ENCODE data around the gene KHDC4. TPM values are rescaled to one million over a fixed set of nuclear protein-coding genes. Genes with fewer than 3 reads are reported as not detected.

Gene KHDC4
- total and polyA plus RNA-seq, 2 of the 4 experiments (the other 2 are of a cell fraction), result 28.0 to 29.9 TPM

DNA sequence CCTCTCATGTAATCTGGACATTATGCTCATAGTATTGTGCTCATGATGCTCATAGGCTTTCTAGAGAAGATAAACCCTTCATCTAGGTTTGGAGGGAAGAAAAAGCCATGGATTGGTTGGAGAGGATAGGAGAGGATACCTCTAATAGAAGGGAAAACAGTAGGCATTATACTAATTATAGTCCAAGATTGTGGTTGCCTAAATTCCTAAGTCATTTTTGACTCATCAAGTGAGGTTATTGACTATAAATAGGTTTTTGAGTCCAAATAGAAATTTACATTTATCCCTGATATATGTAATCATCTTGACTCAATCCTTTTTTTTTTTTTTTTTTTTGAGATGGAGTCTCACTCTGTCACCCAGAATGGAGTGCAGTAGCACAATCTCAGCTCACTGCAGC is 69.8 kb downstream of the KHDC4 start:
- H4K5ac ChIP-seq (ENCODE audit: low read depth, low read length), result no peak overlapping the region
- no peak for ATAC-seq (ENCODE audit: low read depth)
- H3K4ac ChIP-seq (ENCODE audit: low read depth, low read length), result no peak overlapping the region
- peaks cover 8% of the 10 kb centered on the region for H3K36me3 ChIP-seq (ENCODE audit: control insufficient read depth, insufficient read depth, low read length)
- dilution Hi-C loops (cut with HindIII; ENCODE audit: low sequenced_read_pairs, unreplicated experiment), result no loop called here
- H3K18ac ChIP-seq (ENCODE audit: low read depth, low read length), result no peak overlapping the region
- H3K9me1 ChIP-seq (ENCODE audit: insufficient read depth, low read length), result peaks cover 10% of the 10 kb centered on the region
- no peak overlapping the region for H2AK9ac ChIP-seq (replicated peaks; ENCODE audit: low read depth, low read length, poor library complexity)
- H2BK15ac ChIP-seq (ENCODE audit: low read depth, low read length), result no peak overlapping the region
- no peak overlapping the region for H4K91ac ChIP-seq (ENCODE audit: insufficient read depth, low read depth, low read length)
- no peak overlapping the region for H3K4me3 ChIP-seq (ENCODE audit: insufficient read depth, low read depth, low read length)
- DNase-seq, result peak; percentile 68
- TF ChIP-seq, protein P1, sequence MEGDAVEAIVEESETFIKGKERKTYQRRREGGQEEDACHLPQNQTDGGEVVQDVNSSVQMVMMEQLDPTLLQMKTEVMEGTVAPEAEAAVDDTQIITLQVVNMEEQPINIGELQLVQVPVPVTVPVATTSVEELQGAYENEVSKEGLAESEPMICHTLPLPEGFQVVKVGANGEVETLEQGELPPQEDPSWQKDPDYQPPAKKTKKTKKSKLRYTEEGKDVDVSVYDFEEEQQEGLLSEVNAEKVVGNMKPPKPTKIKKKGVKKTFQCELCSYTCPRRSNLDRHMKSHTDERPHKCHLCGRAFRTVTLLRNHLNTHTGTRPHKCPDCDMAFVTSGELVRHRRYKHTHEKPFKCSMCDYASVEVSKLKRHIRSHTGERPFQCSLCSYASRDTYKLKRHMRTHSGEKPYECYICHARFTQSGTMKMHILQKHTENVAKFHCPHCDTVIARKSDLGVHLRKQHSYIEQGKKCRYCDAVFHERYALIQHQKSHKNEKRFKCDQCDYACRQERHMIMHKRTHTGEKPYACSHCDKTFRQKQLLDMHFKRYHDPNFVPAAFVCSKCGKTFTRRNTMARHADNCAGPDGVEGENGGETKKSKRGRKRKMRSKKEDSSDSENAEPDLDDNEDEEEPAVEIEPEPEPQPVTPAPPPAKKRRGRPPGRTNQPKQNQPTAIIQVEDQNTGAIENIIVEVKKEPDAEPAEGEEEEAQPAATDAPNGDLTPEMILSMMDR (conservative IDR thresholded peaks at IDR 0.05; ENCODE audit: low read depth, low read length), result no peak
- no peak for TF ChIP-seq POLR2A (IDR thresholded peaks at IDR 0.05; ENCODE audit: low read depth, low read length)
- TF ChIP-seq RCOR1 (IDR thresholded peaks at IDR 0.05; ENCODE audit: insufficient replicate concordance, low read length), result no peak
- no peak overlapping the region for H3K27ac ChIP-seq (ENCODE audit: insufficient read depth, low read length)
- no peaks in the 10 kb centered on the region; the same call in 1 of the 2 replicates for H3K4me1 ChIP-seq (ENCODE audit: control insufficient read depth, insufficient read depth, low read length)
- no peak overlapping the region for H2AFZ ChIP-seq (replicated peaks; ENCODE audit: low read length, poor library complexity)
- in situ Hi-C loops (cut with MboI; ENCODE audit: low sequenced_read_pairs), result no loop called here
- H3K56ac ChIP-seq (ENCODE audit: extremely low read depth, insufficient read depth, low read length), result no peak overlapping the region
- H4K20me1 ChIP-seq (ENCODE audit: insufficient read depth, low read length), result no peaks in the 10 kb centered on the region; the same call in 1 of the 2 replicates
- H2AK5ac ChIP-seq (ENCODE audit: low read depth, low read length), result no peak overlapping the region
- POLR2A ChIA-PET (ENCODE audit: unreplicated experiment), result no interaction called here
- no peaks in the 10 kb centered on the region for H3K9me3 ChIP-seq (ENCODE audit: control insufficient read depth, insufficient read depth, low read length)
- peaks cover 13 to 64% of the 10 kb centered on the region in 2 experiments for H3K79me1 ChIP-seq (ENCODE audit: low read depth in 1 of 2, low read length in 2 of 2)
- H4K8ac ChIP-seq (ENCODE audit: low read depth in 2 of 2, low read length in 2 of 2), result no peak overlapping the region
- no peaks in the 10 kb centered on the region for H3K27me3 ChIP-seq (ENCODE audit: control insufficient read depth, insufficient read depth, low read length)
- no peak overlapping the region for H3K23ac ChIP-seq (ENCODE audit: low read depth, low read length)
- BruUV-seq (replicated peaks), result no TSS peak
- intact Hi-C loops (cut with micrococcal nuclease), result no loop called here
- no peak overlapping the region for H3K9ac ChIP-seq (ENCODE audit: low read depth, low read length)
- CTCF ChIA-PET, result interaction anchor here (1.2 kb wide), 1 partner anchor 21 kb away, joined by 3 read pairs; no protein-coding TSS in a partner anchor
- no peak overlapping the region for H2BK20ac ChIP-seq (ENCODE audit: low read depth, low read length)
- H2BK120ac ChIP-seq (ENCODE audit: low read depth, low read length), result no peak overlapping the region
- H2BK5ac ChIP-seq (ENCODE audit: low read depth, low read length, poor library complexity, severe bottlenecking), result no peak overlapping the region
- H3K14ac ChIP-seq (replicated peaks; ENCODE audit: low read depth, low read length), result no peak overlapping the region
- H3K4me2 ChIP-seq (ENCODE audit: low read depth, low read length), result no peak overlapping the region; the same call in 1 of the 2 replicates

Small RNA genes lying within 50 kb of the gene (microRNA-seq; reads per million reads assigned to microRNA genes)
- gene MIR6738 (ENCODE audit: insufficient read depth in 1 of 2, insufficient read length in 1 of 2, unreplicated experiment in 1 of 2) (0 to 1.0 reads per million in 2 experiments), gene RF00015 (ENCODE audit: insufficient read depth, insufficient read length) (not detected), gene SCARNA4 (ENCODE audit: insufficient read depth, insufficient read length) (not detected), gene SNORA80E (ENCODE audit: insufficient read depth, insufficient read length) (20.7 reads per million, percentile 55 among the genes with 10 or more reads in this experiment)

Small RNA genes lying within 50 kb of the gene (small RNA-seq; reads per million reads assigned to genes)
- gene MIR6738, result 0 reads per million in 5 experiments
- 0 reads per million in 5 experiments for gene RF00015
- gene SCARNA4, result 0 reads per million in 5 experiments
- gene SNORA80E, result 12.8 to 141 (median 30.7) reads per million in 5 experiments

Other genes with a start within 250 kb of the KHDC4 start
- gene YY1AP1, start 245.6 kb downstream of the KHDC4 start, total RNA-seq (2012; rRNA removed), result 26.4 and 31.5 TPM in 2 replicates
- 52.6 and 54.9 TPM in 2 replicates for gene YY1AP1, start 245.6 kb downstream of the KHDC4 start, polyA plus RNA-seq (2012; rRNA removed)
- 37.2 and 48.6 TPM in 2 replicates for gene DAP3, start 245.3 kb downstream of the KHDC4 start, total RNA-seq (2012; rRNA removed)
- 126 TPM in 2 replicates for gene DAP3, start 245.3 kb downstream of the KHDC4 start, polyA plus RNA-seq (2012; rRNA removed)
- 29.4 and 30.3 TPM in 2 replicates for gene GON4L, start 77.2 kb downstream of the KHDC4 start, total RNA-seq (2012; rRNA removed)
- gene GON4L, start 77.2 kb downstream of the KHDC4 start, polyA plus RNA-seq (2012; rRNA removed), result 19.2 and 21.2 TPM in 2 replicates
- gene SYT11, start 74.8 kb downstream of the KHDC4 start, total RNA-seq (2012; rRNA removed), result 37.8 and 43.7 TPM in 2 replicates
- gene SYT11, start 74.8 kb downstream of the KHDC4 start, polyA plus RNA-seq (2012; rRNA removed), result 22.9 TPM in 2 replicates
- gene RIT1, start 23.1 kb downstream of the KHDC4 start, total RNA-seq (2012; rRNA removed), result 46.8 and 52.2 TPM in 2 replicates
- gene RIT1, start 23.1 kb downstream of the KHDC4 start, polyA plus RNA-seq (2012; rRNA removed), result 26.2 and 29.6 TPM in 2 replicates
- gene RXFP4, start 7.2 kb upstream of the KHDC4 start, total RNA-seq (2012; rRNA removed), result not detected in 2 replicates
- not detected in 2 replicates for gene RXFP4, start 7.2 kb upstream of the KHDC4 start, polyA plus RNA-seq (2012; rRNA removed)
- gene ARHGEF2, start 44.1 kb upstream of the KHDC4 start, total RNA-seq (2012; rRNA removed), result 81.4 and 91.8 TPM in 2 replicates
- gene ARHGEF2, start 44.1 kb upstream of the KHDC4 start, polyA plus RNA-seq (2012; rRNA removed), result 101 and 117 TPM in 2 replicates
- gene SSR2, start 86.5 kb upstream of the KHDC4 start, total RNA-seq (2012; rRNA removed), result 553 and 927 TPM in 2 replicates
- 952 and 1,264 TPM in 2 replicates for gene SSR2, start 86.5 kb upstream of the KHDC4 start, polyA plus RNA-seq (2012; rRNA removed)
- 8.8 and 9.7 TPM in 2 replicates for gene UBQLN4, start 119.4 kb upstream of the KHDC4 start, total RNA-seq (2012; rRNA removed)
- gene UBQLN4, start 119.4 kb upstream of the KHDC4 start, polyA plus RNA-seq (2012; rRNA removed), result 21.6 and 24.0 TPM in 2 replicates
- 45.8 and 50.0 TPM in 2 replicates for gene LAMTOR2, start 120.4 kb upstream of the KHDC4 start, total RNA-seq (2012; rRNA removed)
- gene LAMTOR2, start 120.4 kb upstream of the KHDC4 start, polyA plus RNA-seq (2012; rRNA removed), result 89.0 and 106 TPM in 2 replicates
- gene RAB25, start 126.7 kb upstream of the KHDC4 start, total RNA-seq (2012; rRNA removed), result not detected in 2 replicates
- not detected in 2 replicates for gene RAB25, start 126.7 kb upstream of the KHDC4 start, polyA plus RNA-seq (2012; rRNA removed)
- gene MEX3A, start 148.1 kb upstream of the KHDC4 start, total RNA-seq (2012; rRNA removed), result 2.3 and 2.5 TPM in 2 replicates
- gene MEX3A, start 148.1 kb upstream of the KHDC4 start, polyA plus RNA-seq (2012; rRNA removed), result 9.0 and 11.6 TPM in 2 replicates
- 753 and 755 TPM in 2 replicates for gene LMNA, start 180.3 kb upstream of the KHDC4 start, total RNA-seq (2012; rRNA removed)
- 563 and 927 TPM in 2 replicates for gene LMNA, start 180.3 kb upstream of the KHDC4 start, polyA plus RNA-seq (2012; rRNA removed)
- 0.18 and 0.28 TPM in 2 replicates for gene SEMA4A, start 219.2 kb upstream of the KHDC4 start, total RNA-seq (2012; rRNA removed)
- gene SEMA4A, start 219.2 kb upstream of the KHDC4 start, polyA plus RNA-seq (2012; rRNA removed), result 0.86 and 1.4 TPM in 2 replicates

All from IMR-90 (cell line).